G401.6 (cell line): ENCODE data around the gene CT47B1.
"Not testable (repeated sequence)": the region's sequence is repeated elsewhere in the genome, so short reads cannot be mapped to it uniquely, and the experiment has no call there.

Source experiments
- FAIRE-seq: peaks from 2 replicates; lab custom pipeline; 2012; peaks lifted over from hg19 to GRCh38; lab: Jason Lieb, UNC

Gene CT47B1

GRCh38 chrX:120875766-120876165 lies at the start of gene CT47B1:
CT47B1 (minus strand) TSS chrX:120875866; CDS start chrX:120875670, 196 bp downstream.
- not testable (repeated sequence) for FAIRE-seq

- no peak for FAIRE-seq
These were observed 748 bp downstream of the CT47B1 start for GRCh38 chrX:120874678-120875557.

- no peak for FAIRE-seq
These were observed 18.4 kb downstream of the CT47B1 start for GRCh38 chrX:120857240-120857639.

GRCh38 chrX:120840827-120841226 lies 34.8 kb downstream of the CT47B1 start:
- FAIRE-seq, result no peak

GRCh38 chrX:120839491-120839890 lies 36.2 kb downstream of the CT47B1 start:
- FAIRE-seq, result no peak

GRCh38 chrX:120827213-120827612 lies 48.5 kb downstream of the CT47B1 start:
- FAIRE-seq, result not testable (repeated sequence)

GRCh38 chrX:120825146-120825545 lies 50.5 kb downstream of the CT47B1 start:
- FAIRE-seq, result no peak

GRCh38 chrX:120824021-120824420 lies 51.6 kb downstream of the CT47B1 start:
- no peak for FAIRE-seq

- FAIRE-seq, result no peak
These were observed 52.1 kb downstream of the CT47B1 start for GRCh38 chrX:120823556-120823955.
